ENCODE results near the gene ERG28.

ERG28 gene, protein sequence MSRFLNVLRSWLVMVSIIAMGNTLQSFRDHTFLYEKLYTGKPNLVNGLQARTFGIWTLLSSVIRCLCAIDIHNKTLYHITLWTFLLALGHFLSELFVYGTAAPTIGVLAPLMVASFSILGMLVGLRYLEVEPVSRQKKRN

DNA sequence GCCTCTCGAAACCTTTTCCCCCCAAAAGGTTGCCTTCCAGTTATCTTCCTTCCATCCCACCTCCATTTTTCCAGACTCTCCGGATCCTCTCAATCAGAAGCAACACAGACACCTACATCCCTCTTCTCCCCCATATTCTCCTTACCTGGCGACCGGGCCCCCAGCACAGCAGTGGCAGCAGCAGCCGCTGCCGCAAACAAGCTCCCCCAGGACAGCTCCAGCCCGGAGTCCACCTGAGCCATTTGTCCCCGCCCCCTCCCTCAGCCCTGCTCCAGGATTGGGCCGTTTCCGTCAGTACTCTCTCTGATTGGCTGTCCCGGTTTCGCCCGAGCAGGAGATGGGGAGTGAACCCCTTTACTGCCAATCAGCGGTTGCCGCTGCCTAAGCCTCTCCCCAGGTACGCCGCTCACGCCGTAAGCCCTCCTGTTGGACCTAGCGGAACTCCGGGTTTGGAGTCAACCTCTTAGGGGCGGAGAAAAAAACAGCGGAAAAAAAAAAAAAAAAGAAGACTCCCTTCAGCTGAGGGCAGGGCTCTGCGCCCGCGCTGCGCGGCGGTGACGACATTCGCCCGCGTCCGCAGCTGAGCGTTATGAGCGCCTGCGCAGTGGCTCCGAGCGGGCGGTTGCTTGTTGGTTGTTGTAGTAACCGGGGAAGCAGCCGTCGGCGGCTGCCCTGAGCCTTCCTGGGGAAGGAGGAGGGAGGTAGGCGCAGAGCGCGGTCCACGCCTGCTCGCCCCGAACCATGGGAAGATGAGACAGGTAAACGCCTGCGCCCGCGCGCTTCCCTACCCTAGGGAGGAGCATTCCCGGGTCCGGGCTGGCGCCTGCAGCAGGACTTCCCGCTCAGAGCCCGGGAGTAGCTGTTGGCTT is at the start of gene ERG28, which contains the start of gene TTLL5:
Gene ERG28 (minus strand): TSS at position 247 of the 869 bp plus-strand sequence. CDS start 3,374 bp downstream, outside the sequence.
Gene TTLL5 (plus strand): TSS at position 617 of the 869 bp plus-strand sequence. CDS start 1,904 bp downstream, outside the sequence.
- H3K4me3 ChIP-seq (ENCODE audit: low read length), result peak within 1 kb of the TSS; percentile 97
- TF ChIP-seq, protein P1, sequence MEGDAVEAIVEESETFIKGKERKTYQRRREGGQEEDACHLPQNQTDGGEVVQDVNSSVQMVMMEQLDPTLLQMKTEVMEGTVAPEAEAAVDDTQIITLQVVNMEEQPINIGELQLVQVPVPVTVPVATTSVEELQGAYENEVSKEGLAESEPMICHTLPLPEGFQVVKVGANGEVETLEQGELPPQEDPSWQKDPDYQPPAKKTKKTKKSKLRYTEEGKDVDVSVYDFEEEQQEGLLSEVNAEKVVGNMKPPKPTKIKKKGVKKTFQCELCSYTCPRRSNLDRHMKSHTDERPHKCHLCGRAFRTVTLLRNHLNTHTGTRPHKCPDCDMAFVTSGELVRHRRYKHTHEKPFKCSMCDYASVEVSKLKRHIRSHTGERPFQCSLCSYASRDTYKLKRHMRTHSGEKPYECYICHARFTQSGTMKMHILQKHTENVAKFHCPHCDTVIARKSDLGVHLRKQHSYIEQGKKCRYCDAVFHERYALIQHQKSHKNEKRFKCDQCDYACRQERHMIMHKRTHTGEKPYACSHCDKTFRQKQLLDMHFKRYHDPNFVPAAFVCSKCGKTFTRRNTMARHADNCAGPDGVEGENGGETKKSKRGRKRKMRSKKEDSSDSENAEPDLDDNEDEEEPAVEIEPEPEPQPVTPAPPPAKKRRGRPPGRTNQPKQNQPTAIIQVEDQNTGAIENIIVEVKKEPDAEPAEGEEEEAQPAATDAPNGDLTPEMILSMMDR (conservative IDR thresholded peaks at IDR 0.05; ENCODE audit: low read depth, low read length), result no peak

DNA sequence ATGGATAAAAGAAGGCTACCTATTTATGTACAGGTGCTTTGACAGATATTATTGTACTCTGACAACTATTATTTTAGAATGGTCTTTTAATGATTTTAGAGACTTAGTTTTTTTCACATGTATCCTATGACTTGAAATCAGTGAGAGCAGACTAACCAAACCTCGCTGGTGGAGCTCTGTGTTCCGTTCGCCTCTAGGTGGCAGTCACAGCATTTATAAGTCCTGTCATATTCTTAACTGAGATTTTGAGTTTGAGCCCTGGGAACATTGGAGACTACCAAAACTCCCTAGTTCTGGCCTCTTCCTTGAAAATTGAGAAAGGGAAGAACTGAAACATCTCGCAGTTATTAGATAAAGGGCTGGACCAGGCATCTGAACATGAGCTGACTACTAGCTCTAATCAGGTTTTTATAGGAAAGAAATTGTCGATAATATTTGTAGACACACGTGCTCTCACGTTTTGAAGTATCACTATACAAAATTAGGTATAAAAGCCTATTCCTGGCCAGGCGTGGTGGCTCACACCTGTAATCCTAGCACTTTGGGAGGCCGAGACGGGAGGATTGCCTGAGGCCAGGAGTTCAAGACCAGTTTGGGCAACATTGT is 48.6 kb upstream of the ERG28 start:
- TF ChIP-seq, protein P1 (conservative IDR thresholded peaks at IDR 0.05; ENCODE audit: low read depth, low read length), result peak; percentile 85
- peak; percentile 54 for DNase-seq (ENCODE audit: low read depth)
- H3K4me3 ChIP-seq (ENCODE audit: low read length), result no peak overlapping the region

More for the DNA sequence above, at the start of gene ERG28, which contains the start of gene TTLL5:
- DNase-seq (ENCODE audit: low read depth), result peak; percentile 98

DNA sequence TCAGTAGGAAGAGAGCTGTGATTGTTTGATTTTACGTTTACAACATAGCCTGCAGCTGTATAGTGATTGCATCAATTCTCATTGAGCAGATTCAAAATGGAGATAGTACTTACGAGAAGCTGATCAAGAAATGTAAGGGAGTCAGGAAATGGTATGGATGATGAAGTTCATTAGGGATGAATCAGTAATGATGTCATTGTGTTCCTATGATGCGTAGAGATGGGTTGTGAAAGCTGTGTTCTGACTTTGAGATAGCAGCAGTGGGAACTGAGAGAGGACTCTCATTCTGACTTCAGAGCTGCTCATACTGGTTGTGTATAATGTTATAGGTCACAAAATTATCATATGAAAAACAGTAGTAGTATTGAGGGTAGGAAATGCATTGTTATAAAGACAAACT is 44.3 kb upstream of the ERG28 start:
- H3K4me3 ChIP-seq (ENCODE audit: low read length), result no peak overlapping the region
- TF ChIP-seq, protein P1 (conservative IDR thresholded peaks at IDR 0.05; ENCODE audit: low read depth, low read length), result no peak
- DNase-seq (ENCODE audit: low read depth), result no peak

DNA sequence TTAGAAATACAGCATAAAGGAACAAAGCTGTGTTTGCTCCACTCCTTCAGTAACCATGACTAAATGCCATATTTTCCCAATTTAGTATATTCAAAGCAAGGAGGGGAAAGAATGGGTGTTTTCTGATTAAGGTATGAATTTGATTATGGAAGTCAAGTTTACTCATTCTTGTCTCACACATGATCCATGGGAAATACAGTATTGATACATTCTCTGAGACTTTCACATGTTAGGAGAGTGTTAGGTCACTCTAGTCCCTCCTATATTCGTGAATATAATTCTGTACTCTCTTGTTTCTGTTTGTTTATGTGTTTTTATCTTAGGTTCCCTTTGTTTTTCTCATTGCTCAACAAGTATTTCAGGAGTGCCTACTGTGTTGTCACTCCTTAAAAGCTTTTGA is 42.8 kb upstream of the ERG28 start:
- no peak overlapping the region for H3K4me3 ChIP-seq (ENCODE audit: low read length)
- TF ChIP-seq, protein P1 (conservative IDR thresholded peaks at IDR 0.05; ENCODE audit: low read depth, low read length), result no peak
- no peak for DNase-seq (ENCODE audit: low read depth)

DNA sequence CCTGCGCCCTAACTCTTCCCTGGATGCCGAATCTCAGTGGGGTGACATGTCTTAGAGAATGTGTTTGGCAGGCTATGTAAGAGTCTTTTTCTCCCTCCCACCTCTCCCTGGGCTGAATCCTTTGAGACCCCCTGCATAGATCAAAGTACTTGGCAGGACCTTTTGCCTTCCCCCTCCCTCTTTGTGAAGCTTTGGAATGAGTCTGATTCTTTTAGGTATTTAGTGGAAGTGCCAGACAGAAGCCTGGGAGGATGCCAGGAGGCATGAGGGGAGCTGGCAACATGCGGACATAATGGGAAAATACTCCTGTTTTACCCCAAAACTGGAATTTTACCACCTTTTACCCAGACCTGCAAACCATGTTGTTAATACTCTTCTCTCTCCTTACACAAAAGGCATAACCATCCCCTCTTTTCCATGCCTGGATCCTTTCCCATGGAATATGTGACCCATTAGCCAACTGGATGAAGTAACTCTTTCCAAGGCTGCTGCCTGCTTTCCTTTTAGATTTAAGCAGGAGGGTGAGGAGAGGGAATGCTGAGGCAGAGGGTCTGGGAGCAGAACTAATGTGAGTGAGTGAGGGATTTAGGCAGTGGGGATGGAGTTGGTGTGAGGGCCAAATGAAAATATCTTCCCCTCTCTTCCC is 42.1 kb upstream of the ERG28 start:
- no peak overlapping the region for H3K4me3 ChIP-seq (ENCODE audit: low read length)
- DNase-seq (ENCODE audit: low read depth), result peak; percentile 36
- TF ChIP-seq, protein P1 (conservative IDR thresholded peaks at IDR 0.05; ENCODE audit: low read depth, low read length), result no peak

DNA sequence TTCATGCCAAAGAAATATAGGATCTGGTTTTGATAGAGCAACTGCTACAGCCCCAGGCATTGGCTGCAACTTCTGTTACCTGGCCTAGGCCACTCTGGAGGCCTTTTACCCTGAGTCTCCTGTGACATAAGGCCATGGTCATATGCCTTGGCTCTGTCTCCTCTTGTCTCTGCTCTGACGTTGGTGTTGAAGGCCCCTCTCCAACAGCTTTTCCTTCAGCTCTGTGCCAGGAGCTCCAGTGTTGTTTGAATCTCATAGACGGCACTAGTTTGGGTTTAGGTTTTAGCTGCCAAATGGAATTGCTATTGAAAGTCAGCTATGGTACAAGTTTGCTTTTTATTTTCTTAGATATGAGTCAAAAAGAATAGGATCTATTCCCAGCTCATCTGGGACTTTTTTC is 41.4 kb upstream of the ERG28 start:
- H3K4me3 ChIP-seq (ENCODE audit: low read length), result no peak overlapping the region
- no peak for DNase-seq (ENCODE audit: low read depth)
- TF ChIP-seq, protein P1 (conservative IDR thresholded peaks at IDR 0.05; ENCODE audit: low read depth, low read length), result no peak

Measured in retinal pigment epithelial cell (primary cell).